NCI-H345 (cell line): ENCODE measurements around the gene NECAB2.
A peak's percentile ranks its signal among the peaks of the same experiment; 100 is the strongest.

ENCODE experiments used
- DNase-seq: peaks from one replicate; lab custom pipeline; 2025; lab: John Stamatoyannopoulos, UW

NECAB2 gene

GRCh38 chr16:84026606-84027005, 58.6 kb downstream of the NECAB2 start:
- DNase-seq, result no peak

- DNase-seq, result no peak
Measured at GRCh38 chr16:84027625-84028024, 59.6 kb downstream of the NECAB2 start.

DNA sequence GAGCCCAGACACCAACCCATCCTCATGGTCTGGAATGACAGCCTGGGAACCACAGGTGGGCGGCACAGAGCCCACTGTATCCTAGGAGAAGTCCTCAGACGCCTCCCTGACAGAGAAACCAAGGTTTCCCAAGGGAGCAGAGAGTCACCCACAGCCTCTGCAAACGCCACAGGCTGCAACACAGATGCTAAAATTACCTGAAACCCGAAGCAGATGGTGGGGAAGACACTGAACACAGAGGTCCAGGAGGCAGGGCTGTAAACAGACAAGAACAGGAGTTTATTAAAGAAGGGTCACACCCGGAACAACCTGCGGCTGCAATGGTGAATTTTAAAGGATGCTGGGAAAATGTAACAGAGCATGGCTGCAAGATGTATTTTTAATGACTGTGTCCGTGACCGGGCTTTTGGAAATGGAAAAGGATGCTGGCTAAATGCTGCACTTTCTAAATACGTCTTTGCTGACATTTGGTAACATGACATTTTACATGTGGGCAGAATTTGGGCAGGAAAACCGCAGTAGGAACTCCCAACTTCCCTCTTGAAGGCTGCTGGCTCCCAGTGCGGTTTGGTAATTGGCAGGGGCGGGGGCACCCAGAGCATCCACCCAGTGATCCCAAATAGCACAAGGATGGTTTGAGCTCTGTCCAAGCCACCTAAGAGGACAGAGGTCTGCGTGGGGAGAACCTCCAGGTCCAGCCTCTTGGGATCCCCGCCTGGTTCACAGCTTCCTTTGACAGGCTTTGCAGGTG, 61.4 kb downstream of the NECAB2 start:
- no peak for DNase-seq

GRCh38 chr16:84031556-84031955, 63.5 kb downstream of the NECAB2 start:
- DNase-seq, result no peak

DNA sequence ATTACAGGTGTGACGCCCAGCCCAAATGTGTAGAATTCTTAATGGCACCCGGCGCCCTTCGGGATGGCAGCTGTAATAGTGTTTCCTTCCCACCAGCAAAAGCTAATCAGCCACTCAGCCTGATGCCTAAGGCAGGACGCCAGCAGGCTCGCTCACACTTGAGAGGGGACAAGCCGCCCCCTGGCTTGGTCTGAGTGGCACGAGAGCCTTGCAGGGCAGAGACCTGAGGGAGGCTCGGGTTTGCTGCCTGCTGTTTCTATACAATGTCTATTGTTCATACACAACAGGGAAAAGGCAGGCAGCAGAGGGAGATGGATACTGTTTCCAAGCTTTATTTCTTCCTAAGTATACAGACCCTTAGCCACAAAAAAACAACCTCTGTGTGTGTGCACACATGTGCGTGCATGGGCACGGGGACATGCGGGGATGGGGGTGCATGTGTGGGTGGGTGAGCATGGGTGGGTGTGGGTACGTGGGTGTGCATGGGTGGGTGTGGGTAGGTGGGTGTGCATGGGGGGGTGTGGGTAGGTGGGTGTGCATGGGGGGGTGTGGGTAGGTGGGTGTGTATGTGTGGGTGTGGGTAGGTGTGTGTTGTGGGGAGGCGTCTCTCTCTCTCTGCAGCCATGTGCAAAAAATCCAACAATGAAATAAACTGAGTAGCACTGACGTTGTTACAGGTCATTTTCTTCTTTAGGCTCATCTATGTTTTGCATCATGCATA, 64.6 kb downstream of the NECAB2 start:
- peak; percentile 77 for DNase-seq

DNA sequence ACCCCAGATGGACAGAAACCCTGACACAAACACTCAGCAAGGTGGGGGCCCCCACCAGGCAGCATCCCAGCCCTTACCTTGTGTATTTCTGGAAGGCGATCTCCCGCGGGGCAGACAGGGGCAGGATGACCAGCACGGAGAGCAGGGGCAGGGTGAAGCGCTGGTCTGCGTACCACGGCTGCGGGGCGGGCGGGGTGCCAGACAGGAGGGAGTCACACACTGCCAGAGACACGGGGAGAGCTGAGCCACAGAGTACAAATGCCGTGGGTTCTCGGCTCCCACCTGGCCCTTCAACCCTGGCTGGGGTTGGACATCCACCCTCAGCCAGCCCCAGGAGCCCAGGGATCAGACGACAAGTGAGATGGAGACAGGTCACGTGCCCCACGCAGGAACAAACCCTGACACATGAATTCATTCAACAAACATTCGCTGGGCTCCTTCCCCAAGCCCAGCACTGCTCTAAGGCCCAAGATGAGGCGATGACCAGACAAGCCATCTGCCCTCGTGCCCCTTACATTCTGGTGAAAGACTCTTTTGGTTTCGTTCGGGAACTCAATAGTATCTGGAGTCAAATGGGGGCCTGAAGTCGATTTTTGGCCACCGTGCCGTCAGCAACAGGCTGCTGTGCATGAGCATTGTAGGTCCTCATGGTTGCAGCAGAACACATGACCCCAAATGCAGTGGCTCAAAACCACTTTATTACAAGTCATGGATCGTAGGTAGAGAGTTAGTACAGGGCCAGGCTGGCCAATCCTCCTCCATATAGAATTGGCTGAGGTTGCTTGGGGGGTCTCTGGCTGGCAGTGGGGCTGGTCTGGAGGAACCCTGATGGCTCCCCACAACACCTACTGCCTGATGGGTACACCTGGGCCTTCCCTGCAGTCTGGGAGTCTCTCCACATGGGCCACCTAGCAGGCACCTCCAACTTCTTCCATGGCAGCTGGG, 65.5 kb downstream of the NECAB2 start:
- no peak for DNase-seq

- DNase-seq, result no peak
Measured at GRCh38 chr16:84034516-84034915, 66.5 kb downstream of the NECAB2 start.

GRCh38 chr16:84036131-84036530, 68.1 kb downstream of the NECAB2 start:
- no peak for DNase-seq

DNA sequence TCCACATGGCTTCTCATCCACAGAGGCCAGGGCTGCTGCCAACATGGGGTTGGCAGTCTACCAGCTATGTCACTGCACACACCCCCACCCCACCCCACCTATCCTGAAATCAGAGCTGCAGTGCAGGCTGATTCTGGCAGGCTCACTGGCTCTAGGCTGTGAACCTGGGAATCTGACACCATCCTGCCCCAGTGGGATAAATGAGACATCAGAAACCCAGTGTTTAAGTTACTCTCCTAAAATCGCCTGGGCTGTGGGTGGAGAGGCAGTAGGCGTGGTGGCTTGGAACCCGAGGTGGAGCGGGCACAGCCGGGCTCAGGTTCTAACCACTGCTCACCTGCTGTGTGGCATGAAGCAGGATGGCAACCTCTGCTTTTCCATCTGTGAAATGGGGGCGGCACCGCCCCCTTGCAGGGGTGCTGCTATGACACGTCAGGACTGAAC, 69.0 kb downstream of the NECAB2 start:
- DNase-seq, result no peak

GRCh38 chr16:84038469-84038868, 70.4 kb downstream of the NECAB2 start:
- DNase-seq, result no peak

DNA sequence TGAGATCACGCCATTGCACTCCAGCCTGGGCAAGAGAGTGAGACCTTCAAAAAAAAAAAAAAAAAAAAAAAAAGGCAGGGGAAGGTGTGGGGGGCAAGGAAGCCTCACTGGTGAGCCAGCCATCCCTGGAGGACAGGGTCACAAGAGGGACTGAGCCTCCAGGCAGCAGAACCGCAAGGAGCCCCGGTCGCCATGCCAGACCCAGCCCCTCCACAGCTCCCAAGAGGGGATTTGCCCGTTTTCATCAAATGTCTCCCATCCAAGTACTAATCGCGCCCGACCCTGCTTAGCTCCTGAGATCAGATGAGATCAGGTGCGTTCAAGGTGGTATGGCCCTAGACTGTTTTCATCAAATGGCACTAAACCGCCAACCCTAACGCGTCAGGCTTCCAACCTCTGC, 71.7 kb downstream of the NECAB2 start:
- no peak for DNase-seq

GRCh38 chr16:84040226-84040822, 72.3 kb downstream of the NECAB2 start:
- DNase-seq, result no peak

GRCh38 chr16:84040823-84041820, 73.1 kb downstream of the NECAB2 start:
- no peak for DNase-seq

DNA sequence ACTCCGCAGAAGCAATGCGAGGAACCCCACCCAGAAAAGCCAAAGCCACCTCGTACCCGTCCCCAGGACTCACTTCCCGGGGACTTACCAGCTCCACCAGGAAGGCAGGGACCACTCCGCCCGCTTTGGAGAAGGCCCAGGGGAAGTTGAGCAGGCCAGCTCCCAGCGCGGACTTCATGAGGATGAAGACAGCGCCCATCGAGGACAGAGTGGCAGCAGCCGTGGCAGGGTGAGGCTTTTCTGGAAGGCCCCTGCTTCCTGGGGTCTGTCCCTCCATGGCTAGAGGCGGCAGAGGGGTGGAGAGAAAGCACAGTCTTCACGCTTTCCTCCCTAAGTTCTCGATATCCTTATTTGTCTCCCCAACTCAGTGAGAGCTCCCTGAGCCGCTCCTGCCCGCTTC, 73.8 kb downstream of the NECAB2 start:
- DNase-seq, result no peak

- DNase-seq, result no peak
Measured at GRCh38 chr16:84042308-84042878, 74.3 kb downstream of the NECAB2 start, which contains the start of gene SLC38A8. TSS of gene SLC38A8 (minus strand) at chr16:84042795. CDS start at chr16:84042157, 638 bp downstream.

DNA sequence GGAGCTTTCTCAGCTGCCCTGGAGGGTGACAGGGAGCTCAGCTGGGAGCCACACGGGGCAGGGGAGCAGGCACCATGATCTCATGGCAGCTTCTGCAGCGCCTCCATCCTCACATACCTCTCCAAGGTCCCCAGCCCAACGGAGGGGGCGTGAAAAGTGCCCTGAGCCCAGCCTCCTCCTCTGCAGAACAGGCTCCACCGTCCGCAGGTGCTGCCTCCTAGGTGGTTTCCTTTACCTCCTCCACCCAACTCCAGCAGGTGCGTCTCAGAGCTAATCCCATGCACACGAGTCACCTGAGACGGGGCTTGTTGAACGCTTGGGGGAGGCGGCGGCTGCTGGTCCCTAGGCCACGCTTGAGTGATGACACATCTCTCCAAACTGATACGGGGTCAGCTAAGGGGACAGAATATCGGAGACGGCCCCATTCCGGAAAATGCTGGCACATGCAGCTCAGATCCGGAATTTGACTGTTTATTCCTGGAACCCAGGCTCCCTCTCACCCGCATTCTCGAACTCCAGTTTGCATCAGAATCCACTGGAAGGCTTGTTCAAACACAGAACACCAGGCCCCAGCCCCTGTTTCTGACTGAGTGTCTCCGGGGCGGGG, 74.9 kb downstream of the NECAB2 start:
- DNase-seq, result peak; percentile 61

- peak; percentile 35 for DNase-seq
Measured at GRCh38 chr16:84043486-84044117, 75.6 kb downstream of the NECAB2 start.

- no peak for DNase-seq
Measured at GRCh38 chr16:84044118-84044488, 76.1 kb downstream of the NECAB2 start.
